BJ (cell line): Measurements from ENCODE around the gene LATS2. TPM values are rescaled to one million over a fixed set of nuclear protein-coding genes. Genes with fewer than 3 reads are reported as not detected.

Experiments
- CTCF ChIA-PET: fragments of 350-600 bp; formaldehyde crosslinking; extraction: SDS; loops from one replicate; lab custom pipeline; 2021; ENCODE audit warnings: antibody characterized with exemption, inconsistent platforms; lab: Yijun Ruan, JAX
- POLR2A ChIA-PET: fragments of 300-600 bp; sonication (Branson Sonifier 250); formaldehyde crosslinking; extraction: SDS; loops from one replicate; lab custom pipeline; 2021; ENCODE audit warnings: antibody characterized with exemption; lab: Charles Lee
- DNase-seq: peaks from one replicate; pipeline ENCODE4 v3.0.0-alpha.2; 2011; ENCODE audit warnings: low read depth
- H3K27me3 ChIP-seq: 2 replicates; pipeline ENCODE4 v1.6.0; 2011; ENCODE audit warnings: low read length; ENCODE audit not compliant: control insufficient read depth, insufficient read depth
- H3K36me3 ChIP-seq: 2 replicates; pipeline ENCODE4 v1.5.1; 2011; ENCODE audit warnings: low read length; ENCODE audit not compliant: control insufficient read depth, insufficient read depth
- H3K4me3 ChIP-seq: 2 replicates; pipeline ENCODE4 v1.5.1; 2011; ENCODE audit warnings: low read depth, mild to moderate bottlenecking, control low read depth, low read length
- polyA plus RNA-seq: library from polyadenylated mRNA; depleted of rRNA; stranded (reverse); fragments of >200 nt; gene quantifications from 2 replicates; pipeline ENCODE4 v1.2.3, GENCODE V29; 2011
- TF ChIP-seq, protein P1 (sequence below): IDR thresholded peaks from 2 replicates; pipeline ENCODE4 v1.5.1; 2011; ENCODE audit warnings: low read depth, mild to moderate bottlenecking, control low read depth, inconsistent platforms, low read length, moderate library complexity; ENCODE audit not compliant: insufficient read depth

LATS2 gene
- polyA plus RNA-seq, 1 experiment, result 20.0 TPM

DNA sequence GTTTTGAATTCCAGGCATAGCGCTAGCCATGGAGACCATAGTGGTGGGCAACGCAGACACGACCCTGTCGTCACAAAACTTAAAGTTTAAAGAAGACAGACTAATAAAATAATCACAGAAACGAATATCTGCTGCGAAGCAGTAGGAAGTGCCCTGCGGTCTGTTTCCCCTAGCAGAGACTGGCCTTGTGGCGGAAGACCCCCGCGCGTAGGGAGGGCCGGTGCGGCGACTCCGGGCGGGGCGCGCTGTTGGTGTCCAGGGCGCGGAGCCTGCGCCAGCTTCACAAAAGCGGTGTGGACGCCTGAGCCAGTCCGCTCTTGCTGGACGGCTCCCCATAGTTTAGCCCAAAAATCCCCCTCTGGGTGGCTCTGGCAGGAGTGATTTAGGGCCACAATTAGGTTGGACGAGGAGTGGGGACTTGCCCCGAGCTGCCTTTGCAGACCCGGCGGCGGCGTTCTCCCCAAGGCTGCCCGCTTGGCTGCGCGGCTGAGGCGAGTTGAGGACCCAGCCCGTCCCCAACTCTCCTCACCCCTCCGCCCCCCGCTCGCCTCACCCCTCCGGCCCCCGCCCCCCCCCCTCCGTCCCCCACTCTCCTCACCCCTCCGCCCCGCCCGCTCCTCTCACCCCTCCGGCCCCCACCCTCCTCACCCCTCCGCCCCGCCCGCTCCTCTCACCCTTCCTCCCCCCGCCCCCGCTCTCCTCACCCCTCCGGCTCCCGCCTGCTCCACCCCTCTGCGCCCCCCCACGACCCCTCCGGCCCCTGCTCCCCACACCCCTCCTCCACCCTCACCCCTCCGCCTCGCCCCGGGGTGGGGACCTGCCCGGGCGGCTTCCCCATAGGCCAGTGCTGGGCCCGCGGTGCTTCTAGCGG lies 14.2 kb upstream of the LATS2 start:
- DNase-seq, result no peak
- peak overlapping the region; percentile 32 for H3K4me3 ChIP-seq
- CTCF ChIA-PET, result no interaction called here
- H3K36me3 ChIP-seq, result no peaks in the 10 kb centered on the region
- POLR2A ChIA-PET, result no interaction called here
- H3K27me3 ChIP-seq, result no peaks in the 10 kb centered on the region
- TF ChIP-seq, protein P1, sequence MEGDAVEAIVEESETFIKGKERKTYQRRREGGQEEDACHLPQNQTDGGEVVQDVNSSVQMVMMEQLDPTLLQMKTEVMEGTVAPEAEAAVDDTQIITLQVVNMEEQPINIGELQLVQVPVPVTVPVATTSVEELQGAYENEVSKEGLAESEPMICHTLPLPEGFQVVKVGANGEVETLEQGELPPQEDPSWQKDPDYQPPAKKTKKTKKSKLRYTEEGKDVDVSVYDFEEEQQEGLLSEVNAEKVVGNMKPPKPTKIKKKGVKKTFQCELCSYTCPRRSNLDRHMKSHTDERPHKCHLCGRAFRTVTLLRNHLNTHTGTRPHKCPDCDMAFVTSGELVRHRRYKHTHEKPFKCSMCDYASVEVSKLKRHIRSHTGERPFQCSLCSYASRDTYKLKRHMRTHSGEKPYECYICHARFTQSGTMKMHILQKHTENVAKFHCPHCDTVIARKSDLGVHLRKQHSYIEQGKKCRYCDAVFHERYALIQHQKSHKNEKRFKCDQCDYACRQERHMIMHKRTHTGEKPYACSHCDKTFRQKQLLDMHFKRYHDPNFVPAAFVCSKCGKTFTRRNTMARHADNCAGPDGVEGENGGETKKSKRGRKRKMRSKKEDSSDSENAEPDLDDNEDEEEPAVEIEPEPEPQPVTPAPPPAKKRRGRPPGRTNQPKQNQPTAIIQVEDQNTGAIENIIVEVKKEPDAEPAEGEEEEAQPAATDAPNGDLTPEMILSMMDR, result no peak

DNA sequence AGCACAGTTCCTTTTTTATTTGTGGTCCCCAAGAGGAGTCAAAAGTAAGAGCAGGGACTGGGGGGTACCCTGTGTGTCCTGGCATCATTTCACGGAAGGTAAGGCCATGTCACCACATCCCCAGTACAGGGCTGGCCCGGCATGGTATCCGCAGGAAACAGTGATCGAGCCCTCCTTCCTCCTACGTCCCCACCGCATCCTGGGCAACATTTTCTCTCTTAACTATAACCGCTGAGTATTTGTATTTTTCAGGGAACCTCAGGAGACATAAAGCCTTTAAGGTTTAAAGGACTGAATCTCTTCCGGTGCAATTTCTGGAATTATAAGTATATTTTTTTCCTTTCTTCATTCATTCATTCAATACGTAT lies 13.6 kb upstream of the LATS2 start:
- ChIA-PET CTCF (interaction anchor here (1.3 kb wide), 1 partner anchor 77 kb away, joined by 3 read pairs; no protein-coding TSS in a partner anchor), POLR2A (no interaction called here)
- H3K36me3 ChIP-seq, result no peaks in the 10 kb centered on the region
- no peak for DNase-seq
- no peak overlapping the region for H3K4me3 ChIP-seq
- TF ChIP-seq, protein P1, result no peak
- H3K27me3 ChIP-seq, result no peaks in the 10 kb centered on the region

- ChIA-PET CTCF (interaction anchor here (1.3 kb wide), 1 partner anchor 77 kb away, joined by 3 read pairs; no protein-coding TSS in a partner anchor), POLR2A (no interaction called here)
- H3K4me3 ChIP-seq, result no peak overlapping the region
- H3K36me3 ChIP-seq, result no peaks in the 10 kb centered on the region
- no peaks in the 10 kb centered on the region for H3K27me3 ChIP-seq
- TF ChIP-seq, protein P1, result no peak
- DNase-seq, result no peak
Observed at GRCh38 chr13:21074546-21074945, 13.2 kb upstream of the LATS2 start.

DNA sequence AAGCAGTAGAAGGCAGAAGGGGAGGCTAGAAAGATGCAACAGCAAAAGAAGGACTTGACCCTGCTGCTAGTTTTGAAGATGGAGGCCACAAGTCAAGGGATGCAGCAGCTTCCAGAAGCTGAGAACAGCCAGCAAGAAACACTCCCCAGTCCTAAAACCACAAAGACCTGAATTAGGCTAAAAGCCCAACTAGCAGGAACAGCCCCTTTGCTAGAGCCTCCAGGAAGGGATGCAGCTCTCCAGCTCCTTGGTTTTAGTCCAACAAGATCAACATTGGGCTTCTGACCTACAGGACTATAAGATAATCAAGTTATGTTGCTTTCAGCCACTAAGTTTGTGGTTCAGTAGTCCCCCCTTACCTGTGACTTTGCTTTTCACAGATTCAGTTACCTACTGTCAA lies 10.5 kb upstream of the LATS2 start:
- Histone ChIP-seq H3K27me3 (no peaks in the 10 kb centered on the region), H3K4me3 (no peak overlapping the region), H3K36me3 (no peaks in the 10 kb centered on the region)
- ChIA-PET POLR2A (no interaction called here), CTCF (interaction anchor here (1.2 kb wide), 1 partner anchor 128 kb away, joined by 3 read pairs; no protein-coding TSS in a partner anchor)
- DNase-seq, result no peak
- TF ChIP-seq, protein P1, result no peak

DNA sequence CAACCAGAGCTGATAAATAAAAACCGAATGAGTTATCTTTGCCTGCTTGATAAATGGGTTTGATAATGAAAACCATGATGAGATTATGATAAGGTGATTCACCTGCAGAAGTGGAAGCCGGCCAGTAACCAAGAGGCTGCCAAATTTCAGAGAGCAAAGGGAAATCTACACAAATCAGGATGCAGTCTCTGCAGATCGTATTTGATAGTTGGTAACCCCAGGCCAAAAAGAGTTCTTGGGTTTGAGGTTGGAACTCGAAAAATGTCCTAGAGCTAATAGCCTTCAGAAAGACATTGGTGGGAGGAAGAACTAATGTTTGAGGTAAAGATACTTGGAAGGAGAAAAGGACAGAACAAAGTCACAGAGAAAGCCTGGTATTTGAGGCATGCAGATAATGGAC lies 9.6 kb upstream of the LATS2 start:
- Histone ChIP-seq H3K36me3 (no peaks in the 10 kb centered on the region), H3K27me3 (no peaks in the 10 kb centered on the region), H3K4me3 (no peak overlapping the region)
- CTCF ChIA-PET, result interaction anchor here (1.2 kb wide), 1 partner anchor 128 kb away, joined by 3 read pairs; no protein-coding TSS in a partner anchor
- POLR2A ChIA-PET, result no interaction called here
- no peak for DNase-seq
- TF ChIP-seq, protein P1, result no peak
